Measurements from ENCODE around the gene IDS.
"Not testable (repeated sequence)": the region's sequence is repeated elsewhere in the genome, so short reads cannot be mapped to it uniquely, and the experiment has no call there.

IDS gene

DNA sequence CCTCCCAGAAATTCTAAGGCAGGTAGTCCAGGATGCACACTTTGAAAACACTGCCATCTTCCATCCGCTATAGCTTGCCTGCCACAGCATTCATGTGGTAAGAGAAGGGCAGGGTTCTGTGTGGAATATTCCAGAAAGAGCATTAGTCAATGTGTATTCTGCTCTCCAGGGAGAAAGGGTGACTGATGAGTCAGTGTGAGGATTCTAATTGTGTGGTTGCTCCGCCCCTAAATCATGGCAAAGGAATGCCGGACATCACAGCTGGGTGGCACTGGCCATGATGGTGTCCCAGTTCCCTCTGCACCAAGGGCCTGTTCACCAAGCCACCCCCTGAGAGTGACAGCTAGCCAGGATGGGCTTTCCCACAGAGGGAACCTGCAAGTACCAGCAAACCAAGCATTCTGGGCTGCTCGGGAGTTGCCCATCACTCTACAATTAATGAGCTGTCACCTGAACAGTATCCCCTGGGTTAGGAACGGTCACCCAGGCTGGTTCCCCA is 9.5 kb downstream of the IDS start:
- no peak overlapping the region for H3K9ac ChIP-seq
- no peaks in the 10 kb centered on the region for H3K9me3 ChIP-seq (replicated peaks in 1 of 11)
- peaks cover 0 to 9% (median 0%) of the 10 kb centered on the region in 10 experiments; a peak in 1 of 20 replicates for H3K4me1 ChIP-seq
- H3K27ac ChIP-seq = no peak overlapping the region
- H3K27me3 ChIP-seq = no peaks in the 10 kb centered on the region
- no peak overlapping the region for H3K4me3 ChIP-seq
- H3K4me2 ChIP-seq = no peak overlapping the region
- H3K36me3 ChIP-seq = peaks cover 73 to 100% (median 90%) of the 10 kb centered on the region in 11 experiments
- peaks cover 0 to 74% (median 24%) of the 10 kb centered on the region in 11 experiments; a peak in 15 of 22 replicates for H4K20me1 ChIP-seq
- no peak for TF ChIP-seq Cebpa-rat (IDR thresholded peaks at IDR 0.05)

DNA sequence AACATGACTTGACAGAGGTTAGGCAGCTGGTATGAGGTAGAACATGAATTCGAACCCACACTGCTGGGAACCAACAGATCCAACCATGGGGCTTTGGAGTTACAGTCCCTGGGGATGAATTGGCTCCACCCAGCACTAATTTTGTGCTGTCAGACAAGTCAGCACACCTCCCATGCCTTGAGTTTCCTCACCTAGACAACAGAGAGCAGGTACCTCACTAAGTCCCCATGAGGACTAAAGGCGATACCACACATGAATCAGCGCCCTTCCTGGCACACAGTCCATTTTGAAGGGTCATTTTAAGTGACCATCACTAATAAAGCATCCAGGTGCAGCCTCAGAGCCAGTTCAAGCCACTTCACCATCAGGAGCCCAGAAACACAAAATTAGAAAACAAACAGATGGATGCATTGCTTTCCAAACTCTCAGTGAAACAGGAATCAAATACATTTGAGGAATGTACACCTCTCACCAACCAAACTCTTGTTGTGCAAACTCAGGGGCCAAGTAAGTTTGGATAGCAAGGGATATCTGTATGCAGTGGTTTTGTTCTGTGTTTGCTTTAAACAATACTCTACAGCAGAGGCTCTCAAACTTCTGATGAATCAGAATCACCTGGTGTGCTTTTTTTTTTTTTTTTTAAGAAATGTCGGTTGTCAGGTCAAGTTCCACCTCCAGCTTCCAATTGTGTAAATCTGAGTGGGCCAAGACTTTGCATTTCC is 10.1 kb downstream of the IDS start:
- 0 out of 20 replicates have a peak, but pooled peaks cover 0 to 8% (median 0%) of the 10 kb centered on the region in 10 experiments for H3K4me1 ChIP-seq
- H3K4me2 ChIP-seq = no peak overlapping the region
- no peak overlapping the region for H3K9ac ChIP-seq
- H3K9me3 ChIP-seq (replicated peaks in 1 of 11) = no peaks in the 10 kb centered on the region
- no peak overlapping the region for H3K4me3 ChIP-seq
- peaks cover 70 to 100% (median 90%) of the 10 kb centered on the region in 11 experiments for H3K36me3 ChIP-seq
- H3K27me3 ChIP-seq = no peaks in the 10 kb centered on the region
- no peak for TF ChIP-seq Cebpa-rat (IDR thresholded peaks at IDR 0.05)
- H3K27ac ChIP-seq = no peak overlapping the region
- H4K20me1 ChIP-seq = peaks cover 0 to 76% (median 24%) of the 10 kb centered on the region in 11 experiments; a peak in 15 of 22 replicates

DNA sequence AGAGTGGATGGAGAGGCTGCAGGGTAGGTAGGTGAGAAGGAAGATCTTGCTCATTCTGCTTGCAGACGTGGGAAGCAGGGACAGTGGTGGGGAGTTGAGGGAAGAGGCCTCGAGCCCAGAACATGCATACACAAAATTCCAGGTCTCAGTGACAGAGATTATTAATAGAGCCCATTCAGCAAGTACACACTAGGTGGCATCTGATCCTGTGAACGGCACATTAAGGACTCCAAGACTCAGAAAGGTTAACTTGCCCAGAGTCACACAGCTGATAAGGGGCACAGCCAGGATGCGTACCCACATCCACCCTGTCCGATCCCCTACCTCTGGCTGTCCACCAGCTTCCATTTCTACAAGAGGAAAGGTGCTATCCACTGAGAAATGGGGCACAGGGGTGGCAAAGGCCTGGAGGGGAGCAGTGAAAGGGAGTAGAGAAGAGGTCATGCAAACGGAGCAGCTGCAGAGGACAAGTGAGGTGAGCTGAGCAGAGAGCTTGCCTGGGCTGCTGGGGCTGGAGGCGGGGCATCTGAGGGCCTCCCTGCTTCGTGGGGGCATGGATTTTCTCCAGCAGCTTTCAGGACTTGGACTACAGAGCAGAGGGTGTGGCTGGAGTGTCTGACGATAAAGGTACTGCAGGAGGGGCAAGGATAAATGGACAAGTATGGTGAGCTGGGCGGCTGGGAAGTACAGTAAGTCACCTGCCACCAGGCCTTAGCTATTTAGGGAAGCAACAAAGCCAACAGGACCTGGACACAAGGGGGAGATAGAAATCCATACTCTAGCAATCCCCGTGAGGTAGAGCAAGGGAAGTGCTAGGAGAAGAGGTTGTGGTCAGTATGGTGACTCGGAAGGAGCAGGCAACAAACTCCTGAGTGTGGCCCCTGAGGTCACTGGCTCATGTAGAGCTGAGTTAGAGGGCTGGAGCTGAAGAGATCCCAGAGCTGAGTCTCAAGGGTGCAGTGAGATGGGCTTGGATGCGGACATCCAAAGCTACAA is 11.2 kb downstream of the IDS start:
- no peaks in the 10 kb centered on the region for H3K9me3 ChIP-seq (replicated peaks in 1 of 11)
- H3K27me3 ChIP-seq = no peaks in the 10 kb centered on the region
- H3K9ac ChIP-seq = no peak overlapping the region
- H3K27ac ChIP-seq = no peak overlapping the region
- peaks cover 0 to 70% (median 22%) of the 10 kb centered on the region in 11 experiments; a peak in 15 of 22 replicates for H4K20me1 ChIP-seq
- peaks cover 70 to 99% (median 90%) of the 10 kb centered on the region in 11 experiments for H3K36me3 ChIP-seq
- H3K4me1 ChIP-seq = no peaks in the 10 kb centered on the region
- no peak overlapping the region for H3K4me3 ChIP-seq
- H3K4me2 ChIP-seq = no peak overlapping the region
- TF ChIP-seq Cebpa-rat (IDR thresholded peaks at IDR 0.05) = no peak

DNA sequence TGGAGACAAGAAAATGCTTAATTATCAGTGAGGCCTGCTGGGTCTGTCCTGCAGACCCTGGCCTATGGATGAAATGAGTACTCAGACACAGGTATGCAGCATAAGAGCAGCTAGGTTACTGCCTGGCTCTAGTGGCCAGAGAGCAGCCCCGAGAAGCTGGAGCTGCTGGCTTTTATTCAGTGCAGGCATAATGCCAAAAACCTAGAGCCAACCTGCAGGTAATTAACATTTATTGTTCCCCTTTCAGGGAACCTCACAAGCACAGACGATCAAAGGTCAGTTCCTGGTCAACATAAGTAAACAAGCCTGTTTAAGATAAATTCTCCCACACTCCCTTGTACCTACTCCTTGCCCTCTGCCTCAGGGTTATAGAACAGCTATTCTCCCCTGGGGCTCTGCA is 13.3 kb downstream of the IDS start:
- no peaks in the 10 kb centered on the region for H3K27me3 ChIP-seq
- peaks cover 0 to 7% (median 5%) of the 10 kb centered on the region in 10 experiments; a peak in 9 of 20 replicates for H3K4me1 ChIP-seq
- no peak overlapping the region for H3K4me2 ChIP-seq
- H3K27ac ChIP-seq = no peak overlapping the region
- H3K9ac ChIP-seq = no peak overlapping the region
- peaks cover 0 to 58% (median 22%) of the 10 kb centered on the region in 11 experiments; a peak in 15 of 22 replicates for H4K20me1 ChIP-seq
- H3K36me3 ChIP-seq = peaks cover 60 to 89% (median 80%) of the 10 kb centered on the region in 11 experiments
- no peak for TF ChIP-seq Cebpa-rat (IDR thresholded peaks at IDR 0.05)
- no peak overlapping the region for H3K4me3 ChIP-seq
- H3K9me3 ChIP-seq (replicated peaks in 1 of 11) = no peaks in the 10 kb centered on the region

DNA sequence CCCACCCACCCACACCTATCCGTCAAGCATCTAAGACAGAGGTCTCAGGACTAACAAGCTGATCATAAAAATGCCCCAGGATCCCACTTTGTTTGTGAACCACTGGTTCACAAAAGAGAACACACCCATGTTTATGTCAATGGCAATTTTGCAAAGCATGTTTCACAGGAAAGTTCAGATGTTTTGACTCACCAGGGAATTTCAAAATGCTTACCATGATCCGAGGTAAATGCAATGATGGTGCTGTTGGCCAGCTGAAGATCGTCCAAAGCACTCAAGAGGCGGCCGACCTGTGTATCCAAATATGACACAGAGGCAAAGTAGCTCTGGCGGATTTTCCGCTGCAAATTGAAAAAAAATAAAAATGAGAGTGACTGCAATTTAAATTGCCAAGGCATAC is 15.0 kb downstream of the IDS start:
- peaks cover 62 to 89% (median 80%) of the 10 kb centered on the region in 11 experiments for H3K36me3 ChIP-seq
- H3K4me2 ChIP-seq = no peak overlapping the region
- peaks cover 0 to 46% (median 22%) of the 10 kb centered on the region in 11 experiments; a peak in 15 of 22 replicates for H4K20me1 ChIP-seq
- H3K27ac ChIP-seq = no peak overlapping the region
- no peak overlapping the region for H3K4me3 ChIP-seq
- H3K4me1 ChIP-seq = peaks cover 0 to 10% (median 7%) of the 10 kb centered on the region in 10 experiments; a peak in 9 of 20 replicates
- no peak overlapping the region for H3K9ac ChIP-seq
- no peak for TF ChIP-seq Cebpa-rat (IDR thresholded peaks at IDR 0.05)
- H3K27me3 ChIP-seq = no peaks in the 10 kb centered on the region
- no peaks in the 10 kb centered on the region for H3K9me3 ChIP-seq (replicated peaks in 1 of 11)

DNA sequence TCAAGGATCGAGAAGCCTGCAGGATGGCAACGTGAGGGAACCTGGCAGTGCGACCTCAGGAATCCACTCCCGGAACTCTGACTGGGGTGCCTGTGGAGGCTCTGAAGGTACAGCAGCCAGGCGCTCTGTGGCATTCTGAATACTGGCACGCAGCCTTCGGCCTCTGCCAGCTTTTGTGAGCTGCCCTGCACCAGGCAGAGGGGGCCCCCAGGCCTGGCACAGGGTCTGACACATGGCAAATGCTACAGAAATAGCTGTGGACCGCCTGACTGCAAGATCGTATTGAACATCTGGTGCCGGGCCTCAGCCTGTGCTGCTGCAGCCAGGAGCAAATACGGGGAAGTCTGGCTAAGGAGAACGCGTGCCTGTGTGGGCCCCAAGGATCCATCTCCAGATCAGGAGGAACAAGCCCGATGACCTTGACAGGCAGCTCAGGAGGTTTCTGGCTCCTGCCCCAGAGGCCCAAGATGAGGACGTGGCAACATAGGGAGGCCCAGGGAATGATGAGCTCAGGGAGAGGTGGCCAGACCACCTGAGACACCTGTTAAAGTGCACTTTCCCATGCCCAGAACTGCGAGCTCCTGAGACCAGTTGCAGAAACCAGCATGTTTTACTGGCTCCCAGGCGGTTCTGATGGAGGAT is 16.6 kb downstream of the IDS start:
- not testable (repeated sequence) for H3K9me3 ChIP-seq (replicated peaks in 1 of 11); H3K4me1 ChIP-seq; H3K4me2 ChIP-seq; H3K9ac ChIP-seq; H3K27ac ChIP-seq; H3K4me3 ChIP-seq; H3K27me3 ChIP-seq
- H3K36me3 ChIP-seq = peaks cover 51 to 89% (median 74%) of the 10 kb centered on the region in 11 experiments
- peaks cover 0 to 30% (median 12%) of the 10 kb centered on the region in 11 experiments; a peak in 12 of 22 replicates for H4K20me1 ChIP-seq

DNA sequence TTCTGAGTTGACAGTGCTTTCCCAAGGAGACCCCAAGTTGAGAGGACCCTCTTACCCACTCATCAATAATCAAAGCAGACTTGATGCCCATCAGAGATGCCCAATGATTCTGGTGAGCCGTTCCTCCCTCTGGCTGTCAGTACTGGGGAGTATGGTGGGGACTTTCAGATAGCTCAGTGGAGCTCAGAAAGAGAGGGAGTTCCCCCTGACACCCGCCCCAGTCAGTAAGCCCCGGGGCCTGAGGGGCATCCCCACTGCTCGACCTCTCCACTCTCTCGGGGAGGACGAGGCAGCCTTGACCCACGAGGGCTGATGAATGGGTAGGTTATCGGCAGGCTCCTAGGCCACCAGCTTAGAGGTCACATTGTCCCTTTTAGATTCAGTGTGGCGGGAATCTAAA is 17.1 kb downstream of the IDS start:
- not testable (repeated sequence) for H3K27ac ChIP-seq; H3K9ac ChIP-seq; H3K27me3 ChIP-seq; H3K4me3 ChIP-seq; H3K4me1 ChIP-seq; H3K9me3 ChIP-seq (replicated peaks in 1 of 11); H3K4me2 ChIP-seq
- H3K36me3 ChIP-seq = peaks cover 46 to 89% (median 70%) of the 10 kb centered on the region in 11 experiments
- peaks cover 0 to 25% (median 7%) of the 10 kb centered on the region in 11 experiments; a peak in 11 of 22 replicates for H4K20me1 ChIP-seq

DNA sequence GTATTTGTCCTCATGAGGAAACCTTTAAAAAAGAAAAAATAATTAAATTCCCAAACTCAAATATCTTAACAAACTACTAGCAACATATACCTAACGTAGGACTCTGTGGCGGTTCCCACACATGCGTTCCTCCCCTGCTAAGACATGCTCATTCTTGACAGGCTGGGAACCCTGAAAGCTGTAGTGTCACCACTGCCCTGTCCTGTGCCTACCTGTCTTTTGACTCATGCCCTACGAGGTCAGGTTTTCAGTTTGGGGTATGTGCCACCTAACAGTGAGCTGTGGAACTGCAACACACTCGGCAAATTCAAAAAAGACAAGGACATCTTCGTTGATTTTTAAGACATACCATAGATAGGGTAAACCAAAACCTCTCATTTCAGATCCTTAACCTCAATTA is 17.8 kb downstream of the IDS start:
- Histone ChIP-seq H3K4me1 (peaks cover 0 to 10% (median 7%) of the 10 kb centered on the region in 10 experiments; a peak in 9 of 20 replicates), H4K20me1 (peaks cover 0 to 18% (median 4%) of the 10 kb centered on the region in 11 experiments; a peak in 9 of 22 replicates), H3K9ac (no peak overlapping the region), H3K27me3 (no peaks in the 10 kb centered on the region), H3K9me3 (replicated peaks in 1 of 11) (no peaks in the 10 kb centered on the region), H3K36me3 (peaks cover 39 to 89% (median 72%) of the 10 kb centered on the region in 11 experiments), H3K4me2 (peak overlapping the region in 4 of 11 experiments; percentile 18 to 38 (median 34); a peak in 7 of 22 replicates), H3K27ac (no peak overlapping the region), H3K4me3 (no peak overlapping the region)
- no peak for TF ChIP-seq Cebpa-rat (IDR thresholded peaks at IDR 0.05)

Measured in BLaER1 treated with 17β-estradiol and CSF1 and Interleukin-3, amounts not matched to agents 10 nM and 100 nM (cell line).